Central memory CD8-positive, alpha-beta T cell (primary cell): ENCODE data around the gene STX10.
A peak's percentile ranks its signal among the peaks of the same experiment; 100 is the strongest.

Experiments
- ATAC-seq: fragments of 150-1000 bp; cut with Tn5 transposase; replicated peaks from 2 replicates; pipeline ENCODE4 v1.10.0; 2022; ENCODE audit warnings: mild to moderate bottlenecking, moderate FRiP score, moderate number of reproducible peaks; ENCODE audit not compliant: poor library complexity, severe bottlenecking; ENCODE audit errors: extremely low read depth
- DNase-seq, 2 donors: peaks; one replicate each; pipeline ENCODE4 v3.0.0; 2021; ENCODE audit warnings: low spot score in 2 of 2
- H3K27ac Mint-ChIP-seq: one replicate; pipeline ENCODE4 v1.8.0; 2022; ENCODE audit warnings: low read depth, mild to moderate bottlenecking, moderate library complexity, mixed read lengths
- H3K27me3 Mint-ChIP-seq: one replicate; pipeline ENCODE4 v1.8.0; 2022; ENCODE audit warnings: mixed read lengths
- H3K36me3 Mint-ChIP-seq: one replicate; pipeline ENCODE4 v1.8.0; 2022; ENCODE audit warnings: mild to moderate bottlenecking, moderate library complexity, mixed read lengths; ENCODE audit not compliant: insufficient read depth
- H3K4me1 Mint-ChIP-seq: one replicate; pipeline ENCODE4 v1.8.0; 2022; ENCODE audit warnings: mixed read lengths
- H3K4me3 Mint-ChIP-seq: one replicate; pipeline ENCODE4 v1.8.0; 2022; ENCODE audit warnings: mild to moderate bottlenecking, moderate library complexity, mixed read lengths
- H3K9me3 Mint-ChIP-seq: one replicate; pipeline ENCODE4 v1.8.0; 2022; ENCODE audit warnings: mixed read lengths

Gene STX10

GRCh38 chr19:13095934-13096927, 53.9 kb downstream of the STX10 start:
- Mint-ChIP-seq H3K27ac (peak overlapping the region; percentile 65), H3K36me3 (peaks cover 16% of the 10 kb centered on the region), H3K9me3 (no peaks in the 10 kb centered on the region), H3K4me3 (peak overlapping the region; percentile 50), H3K27me3 (peaks cover 24% of the 10 kb centered on the region), H3K4me1 (peaks cover 34% of the 10 kb centered on the region)
- DNase-seq (no peak), ATAC-seq (no peak)

GRCh38 chr19:13095393-13095784, 54.8 kb downstream of the STX10 start:
- H3K4me3 Mint-ChIP-seq, result no peak overlapping the region
- H3K4me1 Mint-ChIP-seq, result peaks cover 31% of the 10 kb centered on the region
- no peaks in the 10 kb centered on the region for H3K9me3 Mint-ChIP-seq
- no peak for ATAC-seq
- H3K27me3 Mint-ChIP-seq, result peaks cover 24% of the 10 kb centered on the region
- no peak for DNase-seq
- peaks cover 16% of the 10 kb centered on the region for H3K36me3 Mint-ChIP-seq
- no peak overlapping the region for H3K27ac Mint-ChIP-seq

GRCh38 chr19:13094771-13095392, 55.3 kb downstream of the STX10 start:
- no peak overlapping the region for H3K27ac Mint-ChIP-seq
- no peak for ATAC-seq
- H3K4me1 Mint-ChIP-seq, result peaks cover 26% of the 10 kb centered on the region
- no peak for DNase-seq
- no peak overlapping the region for H3K4me3 Mint-ChIP-seq
- no peaks in the 10 kb centered on the region for H3K9me3 Mint-ChIP-seq
- H3K27me3 Mint-ChIP-seq, result peaks cover 24% of the 10 kb centered on the region
- peaks cover 12% of the 10 kb centered on the region for H3K36me3 Mint-ChIP-seq

GRCh38 chr19:13094106-13094504, 56.1 kb downstream of the STX10 start:
- Mint-ChIP-seq H3K27ac (no peak overlapping the region), H3K4me3 (no peak overlapping the region), H3K9me3 (no peaks in the 10 kb centered on the region), H3K27me3 (peaks cover 23% of the 10 kb centered on the region), H3K36me3 (peaks cover 8% of the 10 kb centered on the region), H3K4me1 (peaks cover 21% of the 10 kb centered on the region)
- ATAC-seq (no peak), DNase-seq (no peak)
